ENCODE data around the gene CORO1C.
A peak's percentile ranks its signal among the peaks of the same experiment; 100 is the strongest.
"Not testable (repeated sequence)": the region's sequence is repeated elsewhere in the genome, so short reads cannot be mapped to it uniquely, and the experiment has no call there.

The CORO1C gene

DNA sequence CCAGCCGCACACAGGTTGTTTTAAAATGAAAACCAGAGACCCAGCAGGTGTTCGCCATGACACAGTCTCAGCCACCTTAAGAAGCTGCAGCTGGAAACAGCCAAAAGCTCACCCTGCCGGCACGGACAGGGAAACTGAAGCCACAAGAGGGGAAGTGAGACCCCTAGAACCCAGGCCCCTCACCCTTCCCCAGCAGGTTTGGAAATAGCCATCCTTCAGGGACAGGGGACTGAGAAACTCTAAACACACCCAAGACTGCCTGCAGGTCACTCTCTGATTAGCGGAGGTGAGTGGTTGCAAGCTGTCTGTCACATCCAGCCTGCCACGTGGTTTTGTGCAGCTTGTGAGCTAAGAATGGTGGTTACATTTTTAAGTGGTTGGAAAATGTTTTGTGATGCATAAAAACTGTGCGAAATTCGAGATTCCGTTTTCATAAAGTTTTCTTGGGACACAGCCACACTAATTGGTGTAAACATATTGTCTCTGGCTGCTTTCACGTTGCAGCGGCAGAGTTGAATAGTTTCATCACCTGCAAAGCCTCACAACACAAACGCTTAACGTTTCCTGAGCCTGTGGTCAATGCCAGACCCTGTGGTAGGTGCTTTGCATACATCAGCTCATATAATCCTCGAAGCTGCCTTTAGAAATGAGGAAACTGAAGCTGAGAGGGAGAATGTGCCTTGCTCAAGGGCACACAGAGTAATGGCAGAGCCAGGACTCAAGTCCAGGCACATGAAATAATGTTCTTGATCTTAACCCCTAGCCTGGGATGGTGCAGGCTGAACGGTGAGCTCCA lies 95.9 kb downstream of the CORO1C start:
- H3K36me3 ChIP-seq (ENCODE audit: control insufficient read depth, insufficient read depth, low read length): no peaks in the 10 kb centered on the region
- H3K4me3 ChIP-seq (ENCODE audit: low read length): peak overlapping the region; percentile 48
- peaks cover 17% of the 10 kb centered on the region for H3K4me1 ChIP-seq (ENCODE audit: control insufficient read depth, insufficient read depth, low read length)
- no peaks in the 10 kb centered on the region for H3K27me3 ChIP-seq (ENCODE audit: control insufficient read depth, insufficient read depth, low read length)
- H3K27ac ChIP-seq (ENCODE audit: low read depth, low read length): no peak overlapping the region
- no peak overlapping the region for H3K9ac ChIP-seq (ENCODE audit: low read length)

DNA sequence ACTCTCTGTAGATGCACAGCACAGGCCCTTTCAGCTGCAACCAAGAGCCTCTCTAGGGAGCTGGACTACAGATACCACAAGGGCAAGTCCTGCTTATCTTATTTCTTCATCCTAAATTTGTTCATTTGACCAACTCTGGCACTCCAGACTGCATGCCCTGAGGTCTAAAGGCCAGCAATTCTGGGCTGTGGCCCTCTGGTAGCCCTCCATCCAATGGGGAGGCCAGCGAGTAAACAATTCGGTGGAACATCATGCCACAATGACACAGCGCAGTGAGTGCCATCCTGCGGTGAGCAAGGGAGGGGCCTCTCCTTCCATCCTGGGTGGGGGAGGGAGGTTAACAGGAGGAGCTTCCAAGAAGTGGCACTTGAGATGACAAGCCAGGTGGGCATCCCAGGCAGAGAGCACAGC lies 97.0 kb downstream of the CORO1C start:
- Histone ChIP-seq H3K27ac (ENCODE audit: low read depth, low read length) (no peak overlapping the region), H3K9ac (ENCODE audit: low read length) (no peak overlapping the region), H3K4me3 (ENCODE audit: low read length) (no peak overlapping the region), H3K4me1 (ENCODE audit: control insufficient read depth, insufficient read depth, low read length) (peaks cover 17% of the 10 kb centered on the region), H3K27me3 (ENCODE audit: control insufficient read depth, insufficient read depth, low read length) (no peaks in the 10 kb centered on the region), H3K36me3 (ENCODE audit: control insufficient read depth, insufficient read depth, low read length) (no peaks in the 10 kb centered on the region)

DNA sequence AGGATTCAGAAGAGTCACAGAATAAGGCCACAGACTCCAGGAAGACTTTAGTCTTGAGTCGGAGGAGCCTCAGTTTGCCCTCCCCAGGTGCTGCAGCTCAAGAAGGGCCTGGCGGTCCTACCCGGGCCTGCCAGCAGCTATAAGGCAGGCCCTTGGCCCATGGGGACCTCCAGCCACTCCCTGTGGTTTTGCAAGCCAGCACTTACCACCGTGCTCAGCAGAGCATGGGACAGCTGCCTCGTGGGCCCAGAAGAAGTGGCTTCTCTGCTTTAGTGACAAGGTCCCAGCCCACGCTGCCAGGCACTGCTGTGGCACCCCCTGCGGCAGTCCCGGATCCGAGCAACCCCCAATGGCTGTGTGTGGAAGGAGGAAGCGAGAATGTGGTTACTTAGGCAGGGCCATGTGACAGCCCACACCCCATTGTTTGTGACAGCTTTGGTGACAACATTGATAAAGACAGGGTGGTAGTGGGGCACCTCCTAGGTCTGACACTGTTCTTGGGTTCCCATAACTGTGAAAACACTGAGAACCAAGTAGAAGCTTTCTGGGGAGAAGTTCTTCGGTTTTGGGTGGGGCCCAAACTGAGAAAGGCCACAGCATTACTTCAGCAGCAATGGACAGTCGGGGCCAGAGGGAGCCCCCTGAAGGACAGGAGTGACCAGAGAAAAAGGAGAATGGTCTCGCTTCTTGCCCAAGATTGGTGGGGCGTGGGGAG lies 97.6 kb downstream of the CORO1C start, which contains the start of gene SELPLG:
SELPLG (minus strand) TSS at position 361 of the 715 bp plus-strand sequence. CDS start 9,587 bp downstream, outside the sequence.
- Histone ChIP-seq H3K27me3 (ENCODE audit: control insufficient read depth, insufficient read depth, low read length) (no peaks in the 10 kb centered on the region), H3K9ac (ENCODE audit: low read length) (no peak within 1 kb of the TSS), H3K4me1 (ENCODE audit: control insufficient read depth, insufficient read depth, low read length) (peaks cover 17% of the 10 kb centered on the region), H3K4me3 (ENCODE audit: low read length) (peak within 1 kb of the TSS; percentile 50), H3K27ac (ENCODE audit: low read depth, low read length) (no peak within 1 kb of the TSS), H3K36me3 (ENCODE audit: control insufficient read depth, insufficient read depth, low read length) (no peaks in the 10 kb centered on the region)

DNA sequence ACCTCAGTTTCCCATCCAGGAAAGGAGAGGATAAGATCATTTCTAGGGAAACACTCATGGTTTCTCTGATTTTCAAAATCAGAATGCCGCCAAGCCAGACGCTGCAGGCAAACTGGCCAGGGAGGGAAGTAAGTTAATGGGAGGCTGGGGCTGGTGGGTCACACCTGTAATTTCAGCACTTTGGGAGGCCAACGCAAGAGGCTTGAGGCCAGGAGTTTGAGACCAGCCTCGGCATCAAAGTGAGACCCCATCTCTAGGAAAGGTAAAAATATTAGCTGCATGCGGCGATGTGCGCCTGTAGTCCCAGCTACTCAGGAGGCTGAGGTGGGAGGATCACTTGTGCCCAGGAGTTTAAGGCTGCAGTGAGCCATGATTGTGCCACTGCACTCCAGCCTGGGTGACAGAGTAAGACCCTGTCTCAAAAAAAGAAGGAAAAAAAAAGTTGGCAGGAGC lies 98.2 kb downstream of the CORO1C start:
- Histone ChIP-seq H3K4me3 (ENCODE audit: low read length) (peak overlapping the region; percentile 50), H3K4me1 (ENCODE audit: control insufficient read depth, insufficient read depth, low read length) (peaks cover 11% of the 10 kb centered on the region), H3K9ac (ENCODE audit: low read length) (no peak overlapping the region), H3K27me3 (ENCODE audit: control insufficient read depth, insufficient read depth, low read length) (no peaks in the 10 kb centered on the region), H3K36me3 (ENCODE audit: control insufficient read depth, insufficient read depth, low read length) (no peaks in the 10 kb centered on the region), H3K27ac (ENCODE audit: low read depth, low read length) (no peak overlapping the region)

DNA sequence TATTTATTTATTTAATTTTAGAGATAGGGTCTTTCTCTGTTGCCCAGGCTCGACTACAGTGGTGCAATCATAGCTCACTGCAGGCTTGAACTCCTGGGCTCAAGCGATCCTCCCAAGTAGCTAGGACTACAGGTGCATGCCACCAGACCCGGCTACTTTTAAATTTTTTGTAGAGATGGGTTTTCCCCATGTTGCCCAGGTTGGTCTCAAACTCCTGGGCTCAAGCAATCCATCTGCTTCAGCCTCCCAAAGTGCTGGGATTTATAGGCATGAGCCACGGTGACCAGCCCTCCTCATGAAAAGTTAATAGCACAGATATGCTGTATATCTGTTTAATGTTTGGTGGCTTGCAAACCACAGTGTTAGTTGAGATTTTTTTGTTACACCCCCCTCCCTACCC lies 100.1 kb downstream of the CORO1C start:
- H3K27ac ChIP-seq (ENCODE audit: low read depth, low read length); H3K4me3 ChIP-seq (ENCODE audit: low read length): not testable (repeated sequence)

DNA sequence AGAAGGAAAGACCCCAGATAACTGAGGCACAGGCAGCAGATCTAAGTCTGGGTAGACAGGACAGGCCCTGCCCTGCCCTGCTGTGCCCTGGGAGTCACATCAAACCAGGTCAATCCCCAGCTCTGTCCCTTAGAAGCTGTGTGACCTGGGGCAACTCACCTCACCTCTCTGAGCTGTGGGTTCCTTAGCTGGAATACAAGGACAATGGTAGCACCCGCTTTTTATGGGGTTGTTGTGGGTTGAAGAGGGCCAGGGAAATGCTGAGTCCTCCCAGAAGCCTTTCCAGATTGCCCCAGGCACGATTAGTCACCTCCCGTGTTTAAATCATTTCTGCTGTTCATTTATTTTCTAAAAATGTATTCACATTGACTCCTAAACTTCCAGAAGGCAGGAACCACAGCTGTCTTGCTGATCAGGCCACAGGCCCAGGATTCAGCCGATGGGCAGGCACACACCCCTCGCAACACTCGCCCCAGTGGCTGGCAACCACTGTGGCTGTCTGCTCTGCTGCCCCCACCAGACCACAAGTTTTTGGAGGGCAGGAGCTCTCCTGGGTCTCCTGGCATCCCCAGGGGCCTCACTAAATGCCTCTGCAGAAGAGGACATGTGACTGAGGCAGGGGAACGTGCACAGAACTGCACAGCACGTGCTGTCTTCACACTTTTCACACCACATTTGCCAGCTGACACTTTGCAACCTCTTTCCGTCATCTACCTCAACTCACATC lies 100.7 kb downstream of the CORO1C start:
- Histone ChIP-seq H3K27me3 (ENCODE audit: control insufficient read depth, insufficient read depth, low read length) (no peaks in the 10 kb centered on the region), H3K4me3 (ENCODE audit: low read length) (no peak overlapping the region), H3K27ac (ENCODE audit: low read depth, low read length) (no peak overlapping the region), H3K36me3 (ENCODE audit: control insufficient read depth, insufficient read depth, low read length) (no peaks in the 10 kb centered on the region), H3K9ac (ENCODE audit: low read length) (no peak overlapping the region), H3K4me1 (ENCODE audit: control insufficient read depth, insufficient read depth, low read length) (peaks cover 5% of the 10 kb centered on the region)

More for the DNA sequence above, 100.1 kb downstream of the CORO1C start:
- H3K4me1 ChIP-seq (ENCODE audit: control insufficient read depth, insufficient read depth, low read length); H3K27me3 ChIP-seq (ENCODE audit: control insufficient read depth, insufficient read depth, low read length); H3K36me3 ChIP-seq (ENCODE audit: control insufficient read depth, insufficient read depth, low read length); H3K9ac ChIP-seq (ENCODE audit: low read length): not testable (repeated sequence)

DNA sequence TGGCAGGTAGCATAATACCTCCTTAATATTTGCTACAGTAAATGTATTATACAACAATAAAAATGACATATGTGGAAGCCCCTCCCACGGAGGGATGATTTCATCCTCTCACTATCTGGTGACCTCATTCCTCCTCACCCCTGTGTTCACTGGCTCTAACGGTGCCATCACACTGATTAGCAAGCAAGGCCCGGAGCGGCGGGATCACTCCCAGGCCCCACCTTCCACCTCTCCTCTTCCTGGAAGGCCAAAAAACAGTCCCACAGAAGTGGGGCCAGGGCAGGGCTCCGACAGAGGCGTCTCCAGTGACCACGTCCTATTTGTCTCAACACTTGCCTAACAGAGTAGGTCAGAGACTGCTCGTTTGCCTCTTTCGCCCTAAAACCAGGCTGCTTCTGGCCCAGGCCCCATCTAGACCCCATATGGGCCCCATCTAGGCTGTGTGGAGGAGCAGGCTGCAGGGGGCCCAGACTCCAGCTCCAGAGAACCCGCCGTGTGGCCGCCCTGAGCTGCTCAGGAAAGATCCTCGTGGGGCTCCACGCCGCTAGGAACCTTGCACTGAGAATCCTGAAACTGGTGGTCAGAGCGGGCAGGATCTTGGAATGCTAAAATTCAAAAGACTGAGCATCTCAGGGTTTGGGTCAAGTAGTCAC lies 101.4 kb downstream of the CORO1C start:
- no peaks in the 10 kb centered on the region for H3K36me3 ChIP-seq (ENCODE audit: control insufficient read depth, insufficient read depth, low read length)
- no peak overlapping the region for H3K9ac ChIP-seq (ENCODE audit: low read length)
- no peaks in the 10 kb centered on the region for H3K4me1 ChIP-seq (ENCODE audit: control insufficient read depth, insufficient read depth, low read length)
- peak overlapping the region; percentile 24 for H3K4me3 ChIP-seq (ENCODE audit: low read length)
- no peaks in the 10 kb centered on the region for H3K27me3 ChIP-seq (ENCODE audit: control insufficient read depth, insufficient read depth, low read length)
- H3K27ac ChIP-seq (ENCODE audit: low read depth, low read length): peak overlapping the region; percentile 46

DNA sequence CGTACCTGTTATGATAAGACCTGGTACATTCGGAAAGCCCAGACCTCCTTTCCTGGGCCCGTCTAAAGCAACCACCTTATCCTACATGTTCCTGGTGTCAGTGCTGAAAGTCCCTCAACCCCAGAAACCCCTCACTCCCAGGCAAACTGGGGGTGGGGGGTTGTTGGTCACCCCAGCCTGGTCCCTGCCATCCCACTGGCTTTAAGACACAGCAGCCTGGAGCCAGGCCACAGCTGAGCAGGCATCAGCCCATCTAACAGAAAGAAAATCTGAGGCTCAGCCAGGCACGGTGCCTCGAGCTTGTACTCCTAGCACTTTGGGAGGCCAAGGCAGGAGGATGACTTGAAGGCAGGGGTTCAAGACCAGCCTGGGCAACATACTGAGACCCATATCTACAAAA lies 102.2 kb downstream of the CORO1C start:
- Histone ChIP-seq H3K27ac (ENCODE audit: low read depth, low read length) (no peak overlapping the region), H3K9ac (ENCODE audit: low read length) (no peak overlapping the region), H3K4me1 (ENCODE audit: control insufficient read depth, insufficient read depth, low read length) (no peaks in the 10 kb centered on the region), H3K4me3 (ENCODE audit: low read length) (no peak overlapping the region), H3K36me3 (ENCODE audit: control insufficient read depth, insufficient read depth, low read length) (no peaks in the 10 kb centered on the region), H3K27me3 (ENCODE audit: control insufficient read depth, insufficient read depth, low read length) (no peaks in the 10 kb centered on the region)

DNA sequence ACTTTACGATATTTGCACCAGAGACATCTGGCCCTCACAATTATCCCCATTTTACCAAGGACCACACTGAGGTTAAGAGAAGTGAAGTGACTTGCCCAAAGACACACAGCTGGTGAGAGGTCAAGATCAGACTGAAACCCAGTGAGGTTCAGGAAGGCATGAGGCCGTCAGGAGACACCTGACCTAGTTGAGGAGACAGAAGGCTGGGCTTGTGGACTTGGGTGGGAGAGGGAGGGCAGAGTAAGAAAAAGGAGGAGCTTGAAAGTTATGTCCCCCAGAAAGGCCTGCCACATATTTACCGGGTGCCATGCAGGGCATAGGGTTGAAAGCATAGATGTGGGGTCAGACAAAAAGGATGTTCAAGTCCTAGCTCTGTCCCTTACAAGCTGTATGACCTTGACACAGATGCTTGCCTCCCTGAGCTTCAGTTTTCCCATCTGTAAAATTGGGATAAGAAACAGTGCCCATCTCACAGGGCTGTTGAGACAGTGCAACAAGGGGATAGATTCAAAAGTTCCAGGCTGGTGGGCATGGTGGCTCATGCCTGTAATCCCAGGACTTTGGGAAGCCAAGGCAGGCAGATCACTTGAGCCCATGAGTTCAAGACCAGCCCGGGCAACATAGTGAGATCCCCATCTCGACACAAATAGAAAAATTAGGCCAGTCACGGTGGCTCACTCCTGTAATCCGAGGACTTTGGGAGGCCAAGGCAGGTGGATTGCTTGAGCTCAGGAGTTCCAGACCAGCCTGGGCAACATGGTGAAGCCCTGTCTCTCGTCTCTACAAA lies 104.0 kb downstream of the CORO1C start:
- Histone ChIP-seq H3K9ac (ENCODE audit: low read length) (no peak overlapping the region), H3K27me3 (ENCODE audit: control insufficient read depth, insufficient read depth, low read length) (no peaks in the 10 kb centered on the region), H3K4me1 (ENCODE audit: control insufficient read depth, insufficient read depth, low read length) (no peaks in the 10 kb centered on the region), H3K36me3 (ENCODE audit: control insufficient read depth, insufficient read depth, low read length) (peaks cover 2% of the 10 kb centered on the region), H3K4me3 (ENCODE audit: low read length) (no peak overlapping the region), H3K27ac (ENCODE audit: low read depth, low read length) (no peak overlapping the region)

DNA sequence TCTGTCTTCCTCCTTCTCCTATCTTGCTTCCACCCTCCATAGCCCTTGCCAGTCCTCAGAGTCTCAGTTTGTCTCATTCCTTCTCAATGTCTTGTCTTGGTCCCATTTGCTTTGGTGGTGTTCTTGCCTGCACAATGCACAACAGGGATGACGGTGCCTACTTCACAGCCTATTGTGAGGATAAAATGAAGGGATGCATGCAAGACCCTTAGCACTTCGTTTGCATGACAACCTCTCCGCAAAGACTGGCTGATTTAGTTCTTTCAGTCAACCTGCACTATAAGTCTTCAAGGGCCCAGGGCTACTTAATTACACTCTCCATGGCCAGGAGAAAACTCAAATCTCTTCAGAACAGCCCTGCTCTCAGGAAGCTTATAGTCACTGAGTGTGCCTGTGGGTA lies 106.1 kb downstream of the CORO1C start:
- no peaks in the 10 kb centered on the region for H3K4me1 ChIP-seq (ENCODE audit: control insufficient read depth, insufficient read depth, low read length)

DNA sequence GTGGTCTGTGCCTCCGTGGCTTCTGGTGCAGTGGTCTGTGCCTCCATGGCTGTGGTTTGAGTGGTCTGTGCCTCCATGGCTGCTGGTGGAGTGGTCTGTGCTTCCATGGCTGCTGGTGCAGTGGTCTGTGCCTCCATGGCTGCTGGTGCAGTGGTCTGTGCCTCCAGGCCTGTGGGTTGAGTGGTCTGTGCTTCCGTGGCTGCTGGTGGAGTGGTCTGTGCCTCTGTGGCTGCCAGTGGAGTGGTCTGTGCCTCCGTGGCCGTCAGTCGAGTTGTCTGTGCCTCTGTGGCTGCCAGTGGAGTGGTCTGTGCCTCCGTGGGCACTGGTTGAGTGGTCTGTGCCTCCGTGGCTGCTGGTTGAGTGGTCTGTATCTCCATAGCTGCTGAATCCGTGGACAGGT lies 107.7 kb downstream of the CORO1C start:
- no peak overlapping the region for H3K4me3 ChIP-seq (ENCODE audit: low read length)
- no peaks in the 10 kb centered on the region for H3K4me1 ChIP-seq (ENCODE audit: control insufficient read depth, insufficient read depth, low read length)
- H3K36me3 ChIP-seq (ENCODE audit: control insufficient read depth, insufficient read depth, low read length): peaks cover 2% of the 10 kb centered on the region
- H3K27ac ChIP-seq (ENCODE audit: low read depth, low read length): no peak overlapping the region
- no peak overlapping the region for H3K9ac ChIP-seq (ENCODE audit: low read length)
- no peaks in the 10 kb centered on the region for H3K27me3 ChIP-seq (ENCODE audit: control insufficient read depth, insufficient read depth, low read length)

More for the DNA sequence above, 106.1 kb downstream of the CORO1C start:
- no peak overlapping the region for H3K4me3 ChIP-seq (ENCODE audit: low read length)
- no peaks in the 10 kb centered on the region for H3K27me3 ChIP-seq (ENCODE audit: control insufficient read depth, insufficient read depth, low read length)
- no peak overlapping the region for H3K9ac ChIP-seq (ENCODE audit: low read length)
- H3K36me3 ChIP-seq (ENCODE audit: control insufficient read depth, insufficient read depth, low read length): peaks cover 2% of the 10 kb centered on the region
- no peak overlapping the region for H3K27ac ChIP-seq (ENCODE audit: low read depth, low read length)

All from rectal smooth muscle tissue (tissue), 1 donor.